ENCODE results near the gene ARHGAP21. TPM values are rescaled to one million over a fixed set of nuclear protein-coding genes. Genes with fewer than 3 reads are reported as not detected.

The ARHGAP21 gene
- total RNA-seq, 1 experiment from 2014 or later = 45.8 TPM

DNA sequence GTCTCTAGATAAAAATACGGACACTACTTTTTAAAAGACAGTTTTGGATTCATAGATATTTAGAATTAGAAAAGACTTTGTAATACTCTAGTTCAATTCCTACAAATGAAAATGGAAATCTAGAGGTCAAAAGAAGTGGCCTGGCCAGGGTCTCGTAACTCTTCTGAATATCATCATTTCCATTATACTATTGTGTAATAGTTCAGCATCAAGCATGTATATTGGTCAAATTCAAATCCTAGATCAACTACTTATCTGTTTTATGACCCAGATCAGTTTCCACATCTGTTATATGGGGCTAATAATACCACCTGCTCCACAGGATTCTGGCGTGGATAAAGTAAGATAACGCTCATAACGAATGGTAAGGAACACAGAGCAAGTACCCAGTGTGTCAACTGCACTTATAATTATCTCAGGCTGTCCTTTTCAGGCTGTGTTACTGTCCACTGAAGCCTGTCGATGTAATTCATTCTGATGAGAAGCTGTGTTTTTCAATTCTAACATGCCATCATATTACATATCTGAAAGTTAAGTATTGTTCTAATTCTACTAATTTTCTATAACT, 54.3 kb downstream of the ARHGAP21 start:
- ATAC-seq (no peak), DNase-seq (ENCODE audit: low read depth, low spot score) (no peak)
- no peak overlapping the region for H3K27ac ChIP-seq (ENCODE audit: low read length)
- no peak for TF ChIP-seq TCF7L2 (IDR thresholded peaks at IDR 0.05; ENCODE audit: low read depth, low read length)
- TF ChIP-seq, protein P1, sequence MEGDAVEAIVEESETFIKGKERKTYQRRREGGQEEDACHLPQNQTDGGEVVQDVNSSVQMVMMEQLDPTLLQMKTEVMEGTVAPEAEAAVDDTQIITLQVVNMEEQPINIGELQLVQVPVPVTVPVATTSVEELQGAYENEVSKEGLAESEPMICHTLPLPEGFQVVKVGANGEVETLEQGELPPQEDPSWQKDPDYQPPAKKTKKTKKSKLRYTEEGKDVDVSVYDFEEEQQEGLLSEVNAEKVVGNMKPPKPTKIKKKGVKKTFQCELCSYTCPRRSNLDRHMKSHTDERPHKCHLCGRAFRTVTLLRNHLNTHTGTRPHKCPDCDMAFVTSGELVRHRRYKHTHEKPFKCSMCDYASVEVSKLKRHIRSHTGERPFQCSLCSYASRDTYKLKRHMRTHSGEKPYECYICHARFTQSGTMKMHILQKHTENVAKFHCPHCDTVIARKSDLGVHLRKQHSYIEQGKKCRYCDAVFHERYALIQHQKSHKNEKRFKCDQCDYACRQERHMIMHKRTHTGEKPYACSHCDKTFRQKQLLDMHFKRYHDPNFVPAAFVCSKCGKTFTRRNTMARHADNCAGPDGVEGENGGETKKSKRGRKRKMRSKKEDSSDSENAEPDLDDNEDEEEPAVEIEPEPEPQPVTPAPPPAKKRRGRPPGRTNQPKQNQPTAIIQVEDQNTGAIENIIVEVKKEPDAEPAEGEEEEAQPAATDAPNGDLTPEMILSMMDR (IDR thresholded peaks at IDR 0.05) = no peak
- no peak for TF ChIP-seq SIN3A (IDR thresholded peaks at IDR 0.05; ENCODE audit: borderline replicate concordance, insufficient read depth, low read depth, low read length)
- no peak for TF ChIP-seq POLR2AphosphoS5 (IDR thresholded peaks at IDR 0.05; ENCODE audit: low read depth, low read length)
- TF ChIP-seq, protein P2, sequence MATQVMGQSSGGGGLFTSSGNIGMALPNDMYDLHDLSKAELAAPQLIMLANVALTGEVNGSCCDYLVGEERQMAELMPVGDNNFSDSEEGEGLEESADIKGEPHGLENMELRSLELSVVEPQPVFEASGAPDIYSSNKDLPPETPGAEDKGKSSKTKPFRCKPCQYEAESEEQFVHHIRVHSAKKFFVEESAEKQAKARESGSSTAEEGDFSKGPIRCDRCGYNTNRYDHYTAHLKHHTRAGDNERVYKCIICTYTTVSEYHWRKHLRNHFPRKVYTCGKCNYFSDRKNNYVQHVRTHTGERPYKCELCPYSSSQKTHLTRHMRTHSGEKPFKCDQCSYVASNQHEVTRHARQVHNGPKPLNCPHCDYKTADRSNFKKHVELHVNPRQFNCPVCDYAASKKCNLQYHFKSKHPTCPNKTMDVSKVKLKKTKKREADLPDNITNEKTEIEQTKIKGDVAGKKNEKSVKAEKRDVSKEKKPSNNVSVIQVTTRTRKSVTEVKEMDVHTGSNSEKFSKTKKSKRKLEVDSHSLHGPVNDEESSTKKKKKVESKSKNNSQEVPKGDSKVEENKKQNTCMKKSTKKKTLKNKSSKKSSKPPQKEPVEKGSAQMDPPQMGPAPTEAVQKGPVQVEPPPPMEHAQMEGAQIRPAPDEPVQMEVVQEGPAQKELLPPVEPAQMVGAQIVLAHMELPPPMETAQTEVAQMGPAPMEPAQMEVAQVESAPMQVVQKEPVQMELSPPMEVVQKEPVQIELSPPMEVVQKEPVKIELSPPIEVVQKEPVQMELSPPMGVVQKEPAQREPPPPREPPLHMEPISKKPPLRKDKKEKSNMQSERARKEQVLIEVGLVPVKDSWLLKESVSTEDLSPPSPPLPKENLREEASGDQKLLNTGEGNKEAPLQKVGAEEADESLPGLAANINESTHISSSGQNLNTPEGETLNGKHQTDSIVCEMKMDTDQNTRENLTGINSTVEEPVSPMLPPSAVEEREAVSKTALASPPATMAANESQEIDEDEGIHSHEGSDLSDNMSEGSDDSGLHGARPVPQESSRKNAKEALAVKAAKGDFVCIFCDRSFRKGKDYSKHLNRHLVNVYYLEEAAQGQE (IDR thresholded peaks at IDR 0.05; ENCODE audit: insufficient read depth in 1 of 2, low read depth in 2 of 2, low read length in 1 of 2) = no peak
- H3K9me3 ChIP-seq (ENCODE audit: control insufficient read depth, insufficient read depth, low read depth, low read length) = no peaks in the 10 kb centered on the region
- no peaks in the 10 kb centered on the region for H3K4me1 ChIP-seq (ENCODE audit: control insufficient read depth, insufficient read depth, low read length)
- no peak overlapping the region for H3K4me3 ChIP-seq (ENCODE audit: low read depth in 2 of 2, low read length in 2 of 2)
- BruUV-seq (replicated peaks) = no TSS peak
- CTCF ChIA-PET = no interaction called here
- in situ Hi-C loops (cut with HindIII; ENCODE audit: low pct_unique_long_range_greater_than_20kb, low sequenced_read_pairs) = no loop called here
- H3K36me3 ChIP-seq (ENCODE audit: control insufficient read depth, insufficient read depth, low read length) = peaks cover 4% of the 10 kb centered on the region
- intact Hi-C loops (cut with micrococcal nuclease; ENCODE audit: unreplicated experiment) = no loop called here
- POLR2A ChIA-PET = interaction anchor here (0.5 to 0.6 kb wide), 2 partner anchors 13 to 320 kb away, joined by 3 to 5 read pairs; no protein-coding TSS in a partner anchor
- H3K27me3 ChIP-seq (ENCODE audit: control insufficient read depth, insufficient read depth, low read length) = no peaks in the 10 kb centered on the region

DNA sequence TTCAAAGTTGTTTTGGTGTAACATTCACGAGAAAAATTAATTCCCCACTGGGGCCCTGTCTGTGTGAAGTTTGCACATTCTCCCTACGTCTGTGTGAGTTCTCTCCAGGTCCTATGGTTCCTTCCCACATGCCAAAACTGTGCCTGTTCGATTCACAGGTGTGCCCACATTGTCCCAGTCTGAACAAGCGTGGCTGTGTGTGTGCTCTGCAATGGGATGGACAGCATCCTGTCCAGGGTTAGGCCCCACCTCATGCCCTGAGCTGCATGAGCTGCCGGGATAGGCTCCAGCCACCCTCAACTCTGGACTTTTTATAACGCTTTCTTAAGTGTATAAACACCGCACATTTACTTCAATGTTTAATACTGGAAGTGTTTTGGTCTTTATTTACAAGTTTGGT, 55.4 kb downstream of the ARHGAP21 start:
- intact Hi-C loops (cut with micrococcal nuclease; ENCODE audit: unreplicated experiment) = no loop called here
- H3K4me3 ChIP-seq (ENCODE audit: low read depth in 2 of 2, low read length in 2 of 2) = no peak overlapping the region
- POLR2A ChIA-PET = no interaction called here
- no peaks in the 10 kb centered on the region for H3K9me3 ChIP-seq (ENCODE audit: control insufficient read depth, insufficient read depth, low read depth, low read length)
- CTCF ChIA-PET = interaction anchor here (0.7 kb wide), 1 partner anchor 25 kb away, joined by 3 read pairs; no protein-coding TSS in a partner anchor
- in situ Hi-C loops (cut with HindIII; ENCODE audit: low pct_unique_long_range_greater_than_20kb, low sequenced_read_pairs) = no loop called here
- no TSS peak for BruUV-seq (replicated peaks)
- peaks cover 4% of the 10 kb centered on the region for H3K36me3 ChIP-seq (ENCODE audit: control insufficient read depth, insufficient read depth, low read length)
- no peak overlapping the region for H3K27ac ChIP-seq (ENCODE audit: low read length)
- no peak for TF ChIP-seq TCF7L2 (IDR thresholded peaks at IDR 0.05; ENCODE audit: low read depth, low read length)
- TF ChIP-seq SIN3A (IDR thresholded peaks at IDR 0.05; ENCODE audit: borderline replicate concordance, insufficient read depth, low read depth, low read length) = no peak
- TF ChIP-seq POLR2AphosphoS5 (IDR thresholded peaks at IDR 0.05; ENCODE audit: low read depth, low read length) = no peak
- TF ChIP-seq, protein P2 (IDR thresholded peaks at IDR 0.05; ENCODE audit: insufficient read depth in 1 of 2, low read depth in 2 of 2, low read length in 1 of 2) = no peak
- TF ChIP-seq, protein P1 (IDR thresholded peaks at IDR 0.05) = no peak
- no peaks in the 10 kb centered on the region for H3K27me3 ChIP-seq (ENCODE audit: control insufficient read depth, insufficient read depth, low read length)
- no peak for ATAC-seq
- no peak for DNase-seq (ENCODE audit: low read depth, low spot score)
- no peaks in the 10 kb centered on the region for H3K4me1 ChIP-seq (ENCODE audit: control insufficient read depth, insufficient read depth, low read length)
